CD14-positive monocyte (primary cell): ENCODE data around the gene TIAM2. TPM values are rescaled to one million over a fixed set of nuclear protein-coding genes. Genes with fewer than 3 reads are reported as not detected.

ENCODE experiments used
- DNase-seq, 3 donors: peaks; one replicate each; pipeline ENCODE4 v3.0.0-alpha.2; 2011 to 2022
- H2AFZ ChIP-seq: 2 replicates; pipeline ENCODE4 v1.6.0; 2012; ENCODE audit warnings: mild to moderate bottlenecking, low read depth, low read length, inconsistent platforms; ENCODE audit not compliant: insufficient read depth, poor library complexity, severe bottlenecking
- H3K27ac ChIP-seq, 2 donors: 1 replicate in 1 of 2; 2 replicates in 1 of 2; pipeline ENCODE4 v1.5.1; 2012 to 2013; ENCODE audit warnings: low read length in 2 of 2, control low read depth in 1 of 2, inconsistent platforms in 1 of 2, low read depth in 1 of 2, mild to moderate bottlenecking in 1 of 2
- H3K27me3 ChIP-seq, 2 donors: one replicate each; pipeline versions ENCODE4 v1.6.0 to v1.6.1; 2011 to 2013; ENCODE audit warnings: low read length in 2 of 2; ENCODE audit not compliant: control insufficient read depth in 2 of 2, insufficient read depth in 2 of 2
- H3K36me3 ChIP-seq, 2 donors: replicated peaks in 1 of 2; 1 replicate in 1 of 2; 2 replicates in 1 of 2; pipeline versions ENCODE4 v1.5.1 to v1.6.1; 2012 to 2013; ENCODE audit warnings: low read length in 2 of 2, control low read depth in 1 of 2, inconsistent platforms in 1 of 2, mild to moderate bottlenecking in 1 of 2; ENCODE audit not compliant: insufficient read depth in 2 of 2, control insufficient read depth in 1 of 2
- H3K4me1 ChIP-seq, 2 donors: 1 replicate in 1 of 2; 2 replicates in 1 of 2; pipeline versions ENCODE4 v1.5.1 to v1.6.1; 2012 to 2013; ENCODE audit warnings: low read length in 2 of 2, control low read depth in 1 of 2, inconsistent platforms in 1 of 2, mild to moderate bottlenecking in 1 of 2, moderate library complexity in 1 of 2; ENCODE audit not compliant: insufficient read depth in 2 of 2, control insufficient read depth in 1 of 2
- H3K4me2 ChIP-seq: replicated peaks from 2 replicates; pipeline ENCODE3; 2012; ENCODE audit warnings: low read length, moderate library complexity, mild to moderate bottlenecking; ENCODE audit not compliant: poor library complexity, severe bottlenecking; ENCODE audit errors: extremely low read depth
- H3K4me3 ChIP-seq, 3 experiments: fragments of 200-600 bp in 1 of 3; sonication (generic) in 1 of 3; replicated peaks in 1 of 3; 1 replicate in 2 of 3; 2 replicates in 1 of 3; pipeline ENCODE4 v1.5.1; 2011 to 2013; ENCODE audit warnings: low read length in 3 of 3, mild to moderate bottlenecking in 3 of 3, control low read depth in 2 of 3, low read depth in 2 of 3, inconsistent platforms in 1 of 3, moderate library complexity in 1 of 3
- H3K79me2 ChIP-seq: 2 replicates; pipeline ENCODE4 v1.6.0; 2012; ENCODE audit warnings: mild to moderate bottlenecking, control low read depth, inconsistent platforms, low read length, moderate library complexity; ENCODE audit not compliant: insufficient read depth
- H3K9ac ChIP-seq: 2 replicates; pipeline ENCODE4 v1.6.0; 2017; ENCODE audit warnings: low read length, mild to moderate bottlenecking; ENCODE audit not compliant: insufficient read depth, poor library complexity, severe bottlenecking
- H3K9me3 ChIP-seq, 2 donors: replicated peaks in 1 of 2; 1 replicate in 1 of 2; 2 replicates in 1 of 2; pipeline versions ENCODE4 v1.5.1 to v1.6.1; 2012 to 2013; ENCODE audit warnings: low read length in 2 of 2, control low read depth in 1 of 2; ENCODE audit not compliant: control insufficient read depth in 1 of 2, insufficient read depth in 1 of 2
- H4K20me1 ChIP-seq: 2 replicates; pipeline ENCODE4 v1.6.0; 2012; ENCODE audit warnings: mild to moderate bottlenecking, low read length, control low read depth, moderate library complexity; ENCODE audit not compliant: insufficient read depth
- H3K27ac Mint-ChIP-seq, 7 donors: one replicate each; pipeline ENCODE4 v1.8.0; 2020; ENCODE audit warnings: mild to moderate bottlenecking in 7 of 7, mixed read lengths in 7 of 7, moderate library complexity in 6 of 7, inconsistent platforms in 2 of 7
- H3K27me3 Mint-ChIP-seq, 3 donors: one replicate each; pipeline ENCODE4 v1.8.0; 2021 to 2022; ENCODE audit warnings: low read depth in 3 of 3, mild to moderate bottlenecking in 3 of 3, mixed read lengths in 3 of 3, moderate library complexity in 3 of 3, inconsistent platforms in 1 of 3
- H3K36me3 Mint-ChIP-seq, 2 donors: one replicate each; pipeline ENCODE4 v1.8.0; 2020; ENCODE audit warnings: mixed read lengths in 2 of 2, inconsistent platforms in 1 of 2, mild to moderate bottlenecking in 1 of 2
- H3K4me1 Mint-ChIP-seq: one replicate; pipeline ENCODE4 v1.8.0; 2020; ENCODE audit warnings: mild to moderate bottlenecking, mixed read lengths
- H3K4me3 Mint-ChIP-seq, 2 donors: one replicate each; pipeline ENCODE4 v1.8.0; 2020; ENCODE audit warnings: mild to moderate bottlenecking in 2 of 2, mixed read lengths in 2 of 2, moderate library complexity in 1 of 2
- H3K9me3 Mint-ChIP-seq, 7 donors: one replicate each; pipeline ENCODE4 v1.8.0; 2020 to 2022; ENCODE audit warnings: mixed read lengths in 7 of 7, mild to moderate bottlenecking in 6 of 7, moderate library complexity in 6 of 7, inconsistent platforms in 2 of 7
- CTCF ChIP-seq: fragments of 200-600 bp; IDR thresholded peaks from one replicate; pipeline ENCODE4 v1.8.0; 2022; ENCODE audit warnings: antibody characterized with exemption, mild to moderate bottlenecking
- WGBS: methylation state at CpG from one replicate; pipeline ENCODE4 v1.1.5; 2013; ENCODE audit warnings: missing lambda C conversion rate; ENCODE audit not compliant: insufficient coverage; 5-methylcytosine and 5-hydroxymethylcytosine counted together
- intact Hi-C, 2 donors: fragments of 100-400 bp; cut with micrococcal nuclease; formaldehyde crosslinking; loops; one replicate each; pipeline versions ENCODE4 v1.15.0 to v1.15.1; 2023
- polyA plus RNA-seq, 3 donors: library from polyadenylated mRNA; depleted of rRNA in 1 of 3; unstranded in 2 of 3; stranded (reverse) in 1 of 3; fragments of 300-500 nt in 2 of 3; fragments of >200 nt in 1 of 3; fragmentation: Illumina TruSeq in 2 of 3; gene quantifications; 1 replicate in 2 of 3; 2 replicates in 1 of 3; pipeline ENCODE4 v1.2.3, GENCODE V29; 2012 to 2021

The TIAM2 gene
- polyA plus RNA-seq, 3 donors = 0.25 to 4.2 (median 0.67) TPM

GRCh38 chr6:155197932-155198331 is 202.8 kb downstream of the TIAM2 start:
- Mint-ChIP-seq H3K4me1 (peaks cover 3% of the 10 kb centered on the region), H3K27me3 (peaks cover 0 to 1% (median 0%) of the 10 kb centered on the region in 3 donors), H3K36me3 (no peaks in the 10 kb centered on the region), H3K9me3 (peaks cover 0 to 15% (median 2%) of the 10 kb centered on the region in 7 donors), H3K4me3 (no peak overlapping the region), H3K27ac (no peak overlapping the region)
- DNase-seq = no peak
- no peak overlapping the region for H3K9ac ChIP-seq
- H3K9me3 ChIP-seq = no peaks in the 10 kb centered on the region
- intact Hi-C loops = no loop called here
- no peaks in the 10 kb centered on the region for H3K4me1 ChIP-seq
- no peaks in the 10 kb centered on the region for H4K20me1 ChIP-seq
- no peaks in the 10 kb centered on the region for H3K79me2 ChIP-seq
- TF ChIP-seq CTCF = no peak
- no peaks in the 10 kb centered on the region for H3K27me3 ChIP-seq
- WGBS = no CpG with 5 or more reads among the region's 2 CpGs
- H3K36me3 ChIP-seq = no peaks in the 10 kb centered on the region
- no peak overlapping the region for H3K27ac ChIP-seq
- H2AFZ ChIP-seq = no peak overlapping the region
- no peak overlapping the region for H3K4me2 ChIP-seq
- H3K4me3 ChIP-seq = no peak overlapping the region

- no peak overlapping the region for H3K4me2 ChIP-seq
- Mint-ChIP-seq H3K36me3 (no peaks in the 10 kb centered on the region), H3K27ac (peak overlapping the region in 1 of 7 donors; percentile 31), H3K4me3 (no peak overlapping the region), H3K9me3 (peaks cover 0 to 7% (median 0%) of the 10 kb centered on the region in 7 donors), H3K4me1 (peaks cover 3% of the 10 kb centered on the region), H3K27me3 (peaks cover 0 to 1% (median 0%) of the 10 kb centered on the region in 3 donors)
- DNase-seq = peak in 2 of 3 donors; percentile 9 to 50
- H3K36me3 ChIP-seq = no peaks in the 10 kb centered on the region
- no peak overlapping the region for H3K4me3 ChIP-seq
- H4K20me1 ChIP-seq = no peaks in the 10 kb centered on the region
- no CpG with 5 or more reads among the region's 2 CpGs for WGBS
- no peaks in the 10 kb centered on the region for H3K27me3 ChIP-seq
- no peaks in the 10 kb centered on the region for H3K4me1 ChIP-seq
- H3K27ac ChIP-seq = no peak overlapping the region
- no peak for TF ChIP-seq CTCF
- no peaks in the 10 kb centered on the region for H3K79me2 ChIP-seq
- intact Hi-C loops = no loop called here
- no peaks in the 10 kb centered on the region for H3K9me3 ChIP-seq
- no peak overlapping the region for H2AFZ ChIP-seq
- H3K9ac ChIP-seq = no peak overlapping the region
Observed at GRCh38 chr6:155200012-155200411, 204.9 kb downstream of the TIAM2 start.
